Measurements from ENCODE around the gene C6orf62. TPM values are rescaled to one million over a fixed set of nuclear protein-coding genes. Genes with fewer than 3 reads are reported as not detected.
"Not testable (repeated sequence)": the region's sequence is repeated elsewhere in the genome, so short reads cannot be mapped to it uniquely, and the experiment has no call there.

The C6orf62 gene
- total RNA-seq, 1 experiment from 2014 or later, result 128 TPM

DNA sequence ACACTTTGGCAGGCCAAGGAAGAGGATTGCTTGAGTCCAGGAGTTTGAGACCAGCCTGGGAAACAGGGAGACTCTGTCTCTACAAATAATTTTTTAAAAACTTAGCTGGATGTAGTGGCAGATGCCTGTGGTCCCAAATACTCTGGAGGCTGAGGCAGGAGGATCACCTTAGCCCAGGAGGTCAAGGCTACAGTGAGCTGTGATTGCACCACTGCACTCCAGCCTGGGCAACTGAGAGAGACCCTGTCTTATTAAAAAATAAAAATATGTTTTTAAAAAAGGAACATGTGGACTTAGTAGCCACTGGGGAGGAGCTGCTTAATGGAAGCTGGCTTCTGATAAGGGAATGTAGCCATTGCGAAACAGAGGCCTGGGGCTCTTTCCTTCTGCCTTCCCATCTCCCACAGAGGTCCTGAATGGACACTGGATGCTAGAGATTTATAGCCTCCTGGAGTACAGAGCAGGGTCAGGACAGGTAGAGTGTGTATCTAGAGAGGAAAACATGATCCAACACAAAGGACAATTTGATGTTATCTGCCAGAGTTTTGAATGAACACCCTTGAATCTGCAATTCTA is 34.1 kb upstream of the C6orf62 start:
- Histone ChIP-seq H3K79me2 (ENCODE audit: low read depth) (no peaks in the 10 kb centered on the region), H3K27ac (no peak overlapping the region), H3F3A (ENCODE audit: insufficient read depth, low read depth) (no peaks in the 10 kb centered on the region; the same call in 1 of the 2 replicates), H3K27me3 (ENCODE audit: insufficient read depth, low read depth) (no peaks in the 10 kb centered on the region), H2AFZ (no peak overlapping the region), H3K4me3 (no peak overlapping the region), H4K20me1 (ENCODE audit: insufficient read depth) (no peaks in the 10 kb centered on the region), H3K9me2 (ENCODE audit: insufficient read depth) (no peaks in the 10 kb centered on the region), H3K4me2 (no peak overlapping the region), H3K36me3 (ENCODE audit: low read depth) (no peaks in the 10 kb centered on the region), H3K9me3 (ENCODE audit: insufficient read depth, low read depth) (0 out of 2 replicates have a peak, but pooled peaks cover 6% of the 10 kb centered on the region), H3K4me1 (replicated peaks; ENCODE audit: insufficient read depth) (0 out of 2 replicates have a peak, but pooled peaks cover 5% of the 10 kb centered on the region)
- TF ChIP-seq, protein P1, sequence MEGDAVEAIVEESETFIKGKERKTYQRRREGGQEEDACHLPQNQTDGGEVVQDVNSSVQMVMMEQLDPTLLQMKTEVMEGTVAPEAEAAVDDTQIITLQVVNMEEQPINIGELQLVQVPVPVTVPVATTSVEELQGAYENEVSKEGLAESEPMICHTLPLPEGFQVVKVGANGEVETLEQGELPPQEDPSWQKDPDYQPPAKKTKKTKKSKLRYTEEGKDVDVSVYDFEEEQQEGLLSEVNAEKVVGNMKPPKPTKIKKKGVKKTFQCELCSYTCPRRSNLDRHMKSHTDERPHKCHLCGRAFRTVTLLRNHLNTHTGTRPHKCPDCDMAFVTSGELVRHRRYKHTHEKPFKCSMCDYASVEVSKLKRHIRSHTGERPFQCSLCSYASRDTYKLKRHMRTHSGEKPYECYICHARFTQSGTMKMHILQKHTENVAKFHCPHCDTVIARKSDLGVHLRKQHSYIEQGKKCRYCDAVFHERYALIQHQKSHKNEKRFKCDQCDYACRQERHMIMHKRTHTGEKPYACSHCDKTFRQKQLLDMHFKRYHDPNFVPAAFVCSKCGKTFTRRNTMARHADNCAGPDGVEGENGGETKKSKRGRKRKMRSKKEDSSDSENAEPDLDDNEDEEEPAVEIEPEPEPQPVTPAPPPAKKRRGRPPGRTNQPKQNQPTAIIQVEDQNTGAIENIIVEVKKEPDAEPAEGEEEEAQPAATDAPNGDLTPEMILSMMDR (conservative IDR thresholded peaks at IDR 0.05), result no peak
- no TSS peak for BruUV-seq (replicated peaks)
- DNase-seq, result no peak
- intact Hi-C loops (cut with micrococcal nuclease; ENCODE audit: unreplicated experiment), result no loop called here
- POLR2A ChIA-PET (ENCODE audit: unreplicated experiment), result interaction anchor here (0.5 kb wide), 1 partner anchor 31 kb away, joined by 3 read pairs; no protein-coding TSS in a partner anchor
- CTCF ChIA-PET, result no interaction called here

DNA sequence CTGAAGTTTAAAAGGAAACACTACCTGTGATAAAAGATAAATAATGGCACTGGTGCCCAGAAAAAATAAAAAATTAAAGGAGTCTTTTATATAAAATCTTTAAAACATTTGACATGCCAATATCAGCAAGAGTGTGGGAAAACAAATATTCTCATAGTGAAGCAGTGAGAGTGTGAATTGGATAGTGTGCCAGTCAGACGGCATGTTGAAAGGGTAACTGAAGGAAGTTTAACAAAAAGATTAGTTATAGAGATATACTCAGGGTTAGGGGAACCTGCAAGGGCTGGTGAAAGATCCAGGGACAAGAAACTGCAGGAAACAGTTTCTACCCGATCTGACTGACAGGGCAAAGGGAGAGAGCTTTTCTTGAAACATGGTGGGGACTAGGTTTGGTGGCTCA is 33.5 kb upstream of the C6orf62 start:
- Histone ChIP-seq H2AFZ (no peak overlapping the region), H3K36me3 (ENCODE audit: low read depth) (no peaks in the 10 kb centered on the region), H3K9me2 (ENCODE audit: insufficient read depth) (no peaks in the 10 kb centered on the region), H3K79me2 (ENCODE audit: low read depth) (no peaks in the 10 kb centered on the region), H3K4me2 (no peak overlapping the region), H3K27me3 (ENCODE audit: insufficient read depth, low read depth) (no peaks in the 10 kb centered on the region), H3K27ac (no peak overlapping the region), H3F3A (ENCODE audit: insufficient read depth, low read depth) (no peaks in the 10 kb centered on the region; the same call in 1 of the 2 replicates), H3K4me1 (replicated peaks; ENCODE audit: insufficient read depth) (0 out of 2 replicates have a peak, but pooled peaks cover 5% of the 10 kb centered on the region), H3K4me3 (no peak overlapping the region), H3K9me3 (ENCODE audit: insufficient read depth, low read depth) (0 out of 2 replicates have a peak, but pooled peaks cover 6% of the 10 kb centered on the region), H4K20me1 (ENCODE audit: insufficient read depth) (no peaks in the 10 kb centered on the region)
- no peak for DNase-seq
- no peak for TF ChIP-seq EZH2 (IDR thresholded peaks at IDR 0.05; ENCODE audit: low read depth)
- TF ChIP-seq, protein P1 (conservative IDR thresholded peaks at IDR 0.05), result no peak
- BruUV-seq (replicated peaks), result no TSS peak
- intact Hi-C loops (cut with micrococcal nuclease; ENCODE audit: unreplicated experiment), result no loop called here
- ChIA-PET POLR2A (ENCODE audit: unreplicated experiment) (interaction anchor here (0.5 kb wide), 1 partner anchor 30 kb away, joined by 3 read pairs; no protein-coding TSS in a partner anchor), CTCF (no interaction called here)

DNA sequence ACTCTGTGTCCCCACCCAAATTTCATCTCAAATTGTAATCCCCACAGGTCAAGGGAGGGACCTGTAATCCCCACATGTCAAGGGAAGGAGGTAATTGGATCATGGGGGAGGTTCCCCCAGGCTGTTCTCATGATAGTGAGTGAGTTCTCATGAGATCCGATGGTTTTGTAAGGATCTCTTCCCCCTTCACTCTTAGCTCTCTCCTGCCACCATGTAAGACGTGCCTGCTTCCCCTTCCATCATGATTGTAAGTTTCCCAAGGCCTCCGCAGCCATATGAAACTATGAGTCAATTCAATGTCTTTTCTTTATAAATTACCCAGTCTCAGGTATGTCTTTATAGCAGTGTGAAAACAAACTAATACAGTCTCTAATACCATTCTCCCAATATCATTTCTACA is 31.9 kb upstream of the C6orf62 start:
- H3F3A ChIP-seq (ENCODE audit: insufficient read depth, low read depth); intact Hi-C loops (cut with micrococcal nuclease; ENCODE audit: unreplicated experiment); CTCF ChIA-PET; POLR2A ChIA-PET (ENCODE audit: unreplicated experiment); H3K9me2 ChIP-seq (ENCODE audit: insufficient read depth); H3K4me1 ChIP-seq (replicated peaks; ENCODE audit: insufficient read depth); H3K4me3 ChIP-seq; BruUV-seq (replicated peaks); H3K36me3 ChIP-seq (ENCODE audit: low read depth); H3K9me3 ChIP-seq (ENCODE audit: insufficient read depth, low read depth); H2AFZ ChIP-seq; H3K27me3 ChIP-seq (ENCODE audit: insufficient read depth, low read depth); H3K79me2 ChIP-seq (ENCODE audit: low read depth); H3K4me2 ChIP-seq; DNase-seq; H4K20me1 ChIP-seq (ENCODE audit: insufficient read depth); H3K27ac ChIP-seq: not testable (repeated sequence)

DNA sequence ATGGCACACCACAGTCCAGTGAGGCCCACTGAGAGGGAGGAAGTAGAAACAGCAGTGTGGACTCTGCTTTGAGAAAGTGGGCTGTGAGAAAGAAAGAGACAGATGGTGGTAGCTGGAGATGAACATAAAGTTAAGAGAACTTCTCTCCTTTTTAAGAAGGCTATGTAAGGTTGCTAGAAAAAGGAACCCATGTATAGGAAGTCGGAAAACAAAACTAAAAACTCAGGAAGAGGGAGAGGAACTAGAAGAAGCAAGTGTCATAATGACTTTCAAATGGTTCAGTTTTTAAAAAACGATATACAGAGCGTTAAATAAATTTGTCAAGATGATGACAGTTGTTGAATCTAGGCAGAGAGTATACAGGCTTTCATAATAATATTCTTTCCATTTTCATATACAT is 30.3 kb upstream of the C6orf62 start:
- Histone ChIP-seq H3K4me2 (no peak overlapping the region), H4K20me1 (ENCODE audit: insufficient read depth) (no peaks in the 10 kb centered on the region), H3K79me2 (ENCODE audit: low read depth) (no peaks in the 10 kb centered on the region), H3K27me3 (ENCODE audit: insufficient read depth, low read depth) (no peaks in the 10 kb centered on the region), H3K9me2 (ENCODE audit: insufficient read depth) (no peaks in the 10 kb centered on the region), H2AFZ (0 out of 2 replicates have a peak overlapping the region, but pooled peaks have one; percentile 15), H3K36me3 (ENCODE audit: low read depth) (no peaks in the 10 kb centered on the region), H3K9me3 (ENCODE audit: insufficient read depth, low read depth) (no peaks in the 10 kb centered on the region), H3K27ac (no peak overlapping the region), H3K4me1 (replicated peaks; ENCODE audit: insufficient read depth) (peaks cover 4% of the 10 kb centered on the region), H3K4me3 (no peak overlapping the region), H3F3A (ENCODE audit: insufficient read depth, low read depth) (peaks cover 4% of the 10 kb centered on the region)
- ChIA-PET POLR2A (ENCODE audit: unreplicated experiment) (no interaction called here), CTCF (no interaction called here)
- intact Hi-C loops (cut with micrococcal nuclease; ENCODE audit: unreplicated experiment), result no loop called here
- BruUV-seq (replicated peaks), result no TSS peak
- DNase-seq, result no peak
- TF ChIP-seq, protein P1 (conservative IDR thresholded peaks at IDR 0.05), result no peak
- no peak for TF ChIP-seq EZH2 (IDR thresholded peaks at IDR 0.05; ENCODE audit: low read depth)

Measured in PC-9 (cell line).